T-helper 2 cell treated with Interferon-gamma antibody and Interleukin-4, amounts not matched to agents 5 μg/mL and 100 μg/mL, for 36 hours (primary cell): ENCODE measurements around the gene RPTN.
"Not testable (repeated sequence)": the region's sequence is repeated elsewhere in the genome, so short reads cannot be mapped to it uniquely, and the experiment has no call there.

Source experiments
- DNase-seq: peaks from one replicate; pipeline ENCODE4 v3.0.0; 2021; ENCODE audit warnings: low spot score
- H3K27ac Mint-ChIP-seq: one replicate; pipeline ENCODE4 v1.8.0; 2021; ENCODE audit warnings: mild to moderate bottlenecking, mixed read lengths
- H3K27me3 Mint-ChIP-seq: one replicate; pipeline ENCODE4 v1.8.0; 2021; ENCODE audit warnings: low read depth, mixed read lengths
- H3K36me3 Mint-ChIP-seq: one replicate; pipeline ENCODE4 v1.8.0; 2021; ENCODE audit warnings: low read depth, mixed read lengths
- H3K4me1 Mint-ChIP-seq: one replicate; pipeline ENCODE4 v1.8.0; 2021; ENCODE audit warnings: low read depth, mixed read lengths
- H3K4me3 Mint-ChIP-seq: one replicate; pipeline ENCODE4 v1.8.0; 2022; ENCODE audit warnings: mild to moderate bottlenecking, moderate library complexity, mixed read lengths
- H3K9me3 Mint-ChIP-seq: one replicate; pipeline ENCODE4 v1.8.0; 2021; ENCODE audit warnings: mixed read lengths

RPTN gene

GRCh38 chr1:152148051-152148450 lies 11.0 kb downstream of the RPTN start:
- no peak for DNase-seq
- no peak overlapping the region for H3K27ac Mint-ChIP-seq
- H3K9me3 Mint-ChIP-seq, result peaks cover 26% of the 10 kb centered on the region
- H3K27me3 Mint-ChIP-seq, result peaks cover 16% of the 10 kb centered on the region
- H3K4me3 Mint-ChIP-seq, result no peak overlapping the region
- H3K4me1 Mint-ChIP-seq, result peaks cover 6% of the 10 kb centered on the region
- no peaks in the 10 kb centered on the region for H3K36me3 Mint-ChIP-seq

GRCh38 chr1:152145769-152146168 lies 13.3 kb downstream of the RPTN start:
- Mint-ChIP-seq H3K36me3 (no peaks in the 10 kb centered on the region), H3K4me3 (no peak overlapping the region), H3K27ac (no peak overlapping the region)

GRCh38 chr1:152144674-152145183 lies 14.3 kb downstream of the RPTN start:
- not testable (repeated sequence) for H3K4me3 Mint-ChIP-seq, H3K36me3 Mint-ChIP-seq, H3K27ac Mint-ChIP-seq, H3K4me1 Mint-ChIP-seq, DNase-seq
- Mint-ChIP-seq H3K27me3 (peaks cover 17% of the 10 kb centered on the region), H3K9me3 (peaks cover 26% of the 10 kb centered on the region)

More at GRCh38 chr1:152145769-152146168, 13.3 kb downstream of the RPTN start:
- H3K27me3 Mint-ChIP-seq, result peaks cover 15% of the 10 kb centered on the region
- no peak for DNase-seq
- peaks cover 26% of the 10 kb centered on the region for H3K9me3 Mint-ChIP-seq
- peaks cover 6% of the 10 kb centered on the region for H3K4me1 Mint-ChIP-seq

GRCh38 chr1:152143150-152143887 lies 15.7 kb downstream of the RPTN start:
- no peaks in the 10 kb centered on the region for H3K36me3 Mint-ChIP-seq
- H3K9me3 Mint-ChIP-seq, result peaks cover 17% of the 10 kb centered on the region
- H3K4me1 Mint-ChIP-seq, result peaks cover 6% of the 10 kb centered on the region
- H3K27me3 Mint-ChIP-seq, result peaks cover 23% of the 10 kb centered on the region
- H3K4me3 Mint-ChIP-seq, result no peak overlapping the region
- no peak overlapping the region for H3K27ac Mint-ChIP-seq
- DNase-seq, result peak; percentile 43

- Mint-ChIP-seq H3K36me3 (no peaks in the 10 kb centered on the region), H3K4me1 (peaks cover 6% of the 10 kb centered on the region), H3K27me3 (peaks cover 31% of the 10 kb centered on the region), H3K9me3 (peaks cover 14% of the 10 kb centered on the region), H3K27ac (no peak overlapping the region), H3K4me3 (no peak overlapping the region)
- DNase-seq, result no peak
These were observed 16.9 kb downstream of the RPTN start for GRCh38 chr1:152141971-152142584.

GRCh38 chr1:152137215-152137614 lies 21.8 kb downstream of the RPTN start:
- DNase-seq, result no peak
- Mint-ChIP-seq H3K27ac (no peak overlapping the region), H3K4me1 (no peaks in the 10 kb centered on the region), H3K9me3 (no peaks in the 10 kb centered on the region), H3K4me3 (no peak overlapping the region), H3K27me3 (peaks cover 58% of the 10 kb centered on the region), H3K36me3 (no peaks in the 10 kb centered on the region)

GRCh38 chr1:152130186-152130585 lies 28.8 kb downstream of the RPTN start:
- Mint-ChIP-seq H3K27ac (no peak overlapping the region), H3K4me1 (no peaks in the 10 kb centered on the region), H3K36me3 (no peaks in the 10 kb centered on the region), H3K4me3 (no peak overlapping the region), H3K9me3 (no peaks in the 10 kb centered on the region), H3K27me3 (peaks cover 71% of the 10 kb centered on the region)
- DNase-seq, result no peak

GRCh38 chr1:152127673-152128072 lies 31.4 kb downstream of the RPTN start:
- DNase-seq, result no peak
- Mint-ChIP-seq H3K4me3 (no peak overlapping the region), H3K9me3 (no peaks in the 10 kb centered on the region), H3K4me1 (no peaks in the 10 kb centered on the region), H3K36me3 (no peaks in the 10 kb centered on the region), H3K27me3 (peaks cover 59% of the 10 kb centered on the region), H3K27ac (no peak overlapping the region)

- Mint-ChIP-seq H3K36me3 (no peaks in the 10 kb centered on the region), H3K27ac (no peak overlapping the region), H3K27me3 (peaks cover 55% of the 10 kb centered on the region), H3K9me3 (no peaks in the 10 kb centered on the region), H3K4me1 (no peaks in the 10 kb centered on the region), H3K4me3 (no peak overlapping the region)
- DNase-seq, result no peak
These were observed 33.1 kb downstream of the RPTN start for GRCh38 chr1:152125834-152126443.

GRCh38 chr1:152118915-152119314 lies 40.1 kb downstream of the RPTN start:
- no peaks in the 10 kb centered on the region for H3K4me1 Mint-ChIP-seq
- H3K27me3 Mint-ChIP-seq, result peaks cover 50% of the 10 kb centered on the region
- no peak for DNase-seq
- no peaks in the 10 kb centered on the region for H3K9me3 Mint-ChIP-seq
- H3K27ac Mint-ChIP-seq, result no peak overlapping the region
- H3K36me3 Mint-ChIP-seq, result no peaks in the 10 kb centered on the region
- no peak overlapping the region for H3K4me3 Mint-ChIP-seq

- H3K4me3 Mint-ChIP-seq, result no peak within 1 kb of the TSS
- no peaks in the 10 kb centered on the region for H3K4me1 Mint-ChIP-seq
- no peak within 1 kb of the TSS for H3K27ac Mint-ChIP-seq
- DNase-seq, result no peak
- peaks cover 36% of the 10 kb centered on the region for H3K27me3 Mint-ChIP-seq
- no peaks in the 10 kb centered on the region for H3K9me3 Mint-ChIP-seq
- H3K36me3 Mint-ChIP-seq, result no peaks in the 10 kb centered on the region
These were observed 43.7 kb downstream of the RPTN start, which contains the start of gene TCHH for GRCh38 chr1:152115344-152115743. TSS of gene TCHH (minus strand) at chr1:152115444. CDS start at chr1:152114080, 1,364 bp downstream.

- Mint-ChIP-seq H3K9me3 (no peaks in the 10 kb centered on the region), H3K27ac (no peak overlapping the region), H3K4me3 (no peak overlapping the region), H3K36me3 (peaks cover 6% of the 10 kb centered on the region), H3K4me1 (peaks cover 7% of the 10 kb centered on the region), H3K27me3 (peaks cover 19% of the 10 kb centered on the region)
- no peak for DNase-seq
These were observed 46.1 kb downstream of the RPTN start for GRCh38 chr1:152112885-152113432.

GRCh38 chr1:152112101-152112884 lies 46.7 kb downstream of the RPTN start:
- H3K27me3 Mint-ChIP-seq, result peaks cover 16% of the 10 kb centered on the region
- no peak for DNase-seq
- H3K4me1 Mint-ChIP-seq, result peaks cover 7% of the 10 kb centered on the region
- H3K36me3 Mint-ChIP-seq, result peaks cover 6% of the 10 kb centered on the region
- H3K27ac Mint-ChIP-seq, result no peak overlapping the region
- no peak overlapping the region for H3K4me3 Mint-ChIP-seq
- no peaks in the 10 kb centered on the region for H3K9me3 Mint-ChIP-seq
